ENCODE results near the gene ZNF236.
"Not testable (repeated sequence)": the region's sequence is repeated elsewhere in the genome, so short reads cannot be mapped to it uniquely, and the experiment has no call there.

Gene ZNF236

DNA sequence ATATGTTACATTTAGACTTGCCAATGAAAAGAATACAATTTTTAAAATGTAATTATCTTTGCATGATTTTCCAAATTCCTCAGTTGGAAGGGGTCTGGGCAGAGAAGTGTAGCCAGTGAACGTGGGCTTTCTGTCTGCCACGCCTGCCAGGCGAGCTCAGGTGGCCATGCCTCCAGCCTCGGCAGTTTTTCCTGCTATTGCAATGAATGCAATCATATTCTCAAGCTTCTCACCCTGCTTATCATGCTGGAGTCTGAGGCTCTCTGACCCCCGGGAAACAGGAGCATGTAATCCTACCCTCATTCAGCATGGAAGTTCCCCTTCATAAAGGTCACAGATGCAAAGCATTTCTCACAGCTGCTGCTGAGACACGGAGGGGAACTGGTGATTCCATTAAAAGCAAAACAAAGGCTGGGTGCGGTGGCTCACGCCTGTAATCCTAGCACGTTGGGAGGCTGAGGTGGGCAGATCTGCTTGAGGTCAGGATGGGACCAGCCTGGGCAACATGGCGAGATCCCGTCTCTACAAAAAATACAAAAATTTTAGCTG, 155.4 kb downstream of the ZNF236 start:
- no peak for DNase-seq

DNA sequence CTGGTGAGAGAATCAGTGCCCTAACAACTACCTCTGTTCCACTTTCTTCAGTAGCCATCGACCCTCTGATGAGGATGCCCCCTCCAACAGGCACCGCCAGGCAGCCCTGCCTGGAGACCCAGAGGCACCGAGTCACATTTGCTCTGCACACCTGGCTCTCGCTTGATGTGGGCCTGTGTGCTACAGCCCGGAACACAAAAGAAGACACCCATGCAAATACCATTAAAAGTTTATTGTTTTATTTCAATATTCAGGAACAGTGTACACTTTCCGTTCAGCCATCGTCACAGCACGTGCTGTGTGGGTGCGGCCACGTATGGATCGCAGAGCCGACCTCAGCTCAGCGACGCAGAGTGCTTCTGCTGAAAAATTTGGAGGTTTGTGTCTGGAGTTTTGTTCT, 156.3 kb downstream of the ZNF236 start:
- DNase-seq: no peak

- no peak for DNase-seq
Observed at GRCh38 chr18:76979111-76979751, 156.9 kb downstream of the ZNF236 start.

DNA sequence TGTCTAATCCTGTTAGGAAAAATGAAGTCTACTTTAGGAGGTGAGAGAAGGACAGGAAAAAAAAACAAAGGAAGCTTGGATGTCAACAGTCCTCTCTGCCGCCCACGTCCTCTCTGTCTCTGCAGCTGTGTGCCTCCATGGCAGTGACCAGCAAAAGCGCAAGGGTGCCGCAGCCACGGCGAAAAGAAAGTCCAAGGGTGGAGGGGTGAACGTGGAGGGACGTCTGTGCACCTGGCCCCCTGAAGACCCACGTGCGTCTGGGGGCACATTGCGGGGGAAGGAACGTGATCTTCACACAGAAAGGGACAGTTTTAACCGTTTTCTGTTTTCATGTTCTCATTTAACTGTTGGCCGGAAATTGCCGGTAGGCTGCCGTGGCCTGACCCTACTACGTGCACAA, 157.5 kb downstream of the ZNF236 start:
- no peak for DNase-seq

DNA sequence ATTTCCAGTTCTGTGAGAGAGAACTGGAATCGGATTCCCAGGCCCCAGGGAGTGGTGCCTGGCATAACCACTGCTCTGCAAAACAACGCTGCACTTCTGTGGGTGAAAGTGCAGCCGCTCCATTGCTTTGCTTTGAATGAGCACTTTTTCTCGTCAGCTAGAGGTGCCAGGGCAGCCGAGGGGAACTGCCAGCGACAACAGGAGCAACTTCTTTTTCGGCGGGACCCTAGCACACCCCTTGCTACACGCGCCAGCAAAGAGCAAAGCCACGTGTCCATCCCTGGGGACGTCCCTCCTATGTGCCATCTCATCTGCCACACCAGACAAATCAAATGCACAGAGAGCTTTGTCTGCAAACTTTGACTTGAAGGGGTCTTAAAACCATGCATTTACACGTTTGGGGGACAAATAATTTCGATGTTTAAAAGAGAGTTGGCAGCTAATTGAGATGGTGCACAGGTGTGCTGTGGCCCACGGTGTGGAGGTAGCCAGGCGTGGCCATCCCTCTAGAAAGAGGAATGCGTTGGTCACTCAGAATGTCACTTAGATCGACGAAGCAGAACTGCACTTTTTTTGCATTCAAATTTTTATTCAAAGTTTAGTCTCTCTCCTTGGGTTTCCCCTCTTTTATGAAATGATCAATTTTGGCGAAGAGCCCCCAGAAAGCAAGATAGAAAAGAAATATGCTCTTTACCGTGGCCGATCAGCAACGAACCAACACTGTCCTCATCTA, 158.5 kb downstream of the ZNF236 start:
- DNase-seq: no peak

DNA sequence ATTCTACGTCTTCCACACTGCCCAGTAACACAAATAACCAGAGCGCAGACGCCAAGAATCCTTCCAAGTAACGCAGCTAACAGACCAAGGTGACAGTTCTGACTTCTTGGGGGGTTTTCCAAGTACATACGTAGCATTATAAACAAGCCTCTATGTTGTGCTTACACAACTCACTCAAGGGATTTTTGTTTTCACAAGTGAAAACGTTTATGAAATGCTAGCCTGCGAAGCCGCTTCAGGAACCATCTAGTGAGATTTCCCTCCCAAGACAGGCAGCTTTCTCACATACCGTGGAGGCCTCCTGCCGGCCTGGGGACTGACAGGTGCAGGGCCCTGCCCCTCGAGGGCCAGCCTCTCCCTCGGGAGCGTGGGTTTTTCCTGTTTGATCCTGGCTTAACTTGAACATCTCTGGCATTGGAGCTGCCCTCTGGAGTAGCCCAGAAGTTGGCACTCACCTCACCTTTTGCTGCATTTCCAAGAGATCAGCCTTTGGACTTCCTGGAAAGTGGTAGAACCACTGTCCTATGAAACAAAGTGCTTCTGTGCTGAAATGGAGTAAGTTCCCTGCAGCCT, 159.1 kb downstream of the ZNF236 start:
- DNase-seq: no peak

DNA sequence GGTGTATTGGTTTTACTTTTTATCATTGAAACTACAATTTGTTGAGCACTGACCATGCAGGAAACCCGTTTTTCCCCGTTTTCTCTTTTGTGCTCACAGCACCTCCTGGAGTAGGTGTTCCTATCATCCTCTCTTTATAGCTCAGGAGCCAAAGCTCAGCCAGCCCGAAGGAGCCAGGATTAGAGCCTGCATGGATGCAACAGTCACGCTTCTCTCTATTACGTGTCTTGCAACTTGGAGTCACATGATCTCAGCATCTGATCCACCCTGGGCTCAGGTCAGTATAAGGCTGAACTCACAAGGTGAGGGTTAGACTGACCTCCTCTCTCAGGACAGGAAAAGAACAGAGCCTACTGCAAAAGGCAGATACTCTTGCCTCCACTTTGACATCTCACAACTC, 159.7 kb downstream of the ZNF236 start:
- no peak for DNase-seq

GRCh38 chr18:76982841-76983583, 160.7 kb downstream of the ZNF236 start:
- no peak for DNase-seq

GRCh38 chr18:76983613-76984051, 161.3 kb downstream of the ZNF236 start:
- no peak for DNase-seq

GRCh38 chr18:76984193-76985155, 162.1 kb downstream of the ZNF236 start:
- no peak for DNase-seq

- DNase-seq: no peak
Observed at GRCh38 chr18:76985156-76985950, 163.0 kb downstream of the ZNF236 start.

DNA sequence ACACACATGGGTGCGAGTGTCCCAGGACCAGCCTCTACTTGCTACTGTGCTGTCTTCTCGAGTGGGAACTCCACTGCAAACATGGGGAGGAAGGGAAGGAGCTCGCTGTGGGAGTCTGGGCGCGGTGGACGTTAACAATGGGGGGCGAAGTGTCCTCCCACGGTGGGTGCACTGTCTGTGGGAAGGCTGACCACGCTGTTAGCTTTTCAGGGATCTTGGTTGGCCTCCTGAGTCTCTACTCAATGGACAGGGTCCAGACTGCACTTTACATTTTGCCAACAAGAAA, 163.5 kb downstream of the ZNF236 start:
- no peak for DNase-seq

DNA sequence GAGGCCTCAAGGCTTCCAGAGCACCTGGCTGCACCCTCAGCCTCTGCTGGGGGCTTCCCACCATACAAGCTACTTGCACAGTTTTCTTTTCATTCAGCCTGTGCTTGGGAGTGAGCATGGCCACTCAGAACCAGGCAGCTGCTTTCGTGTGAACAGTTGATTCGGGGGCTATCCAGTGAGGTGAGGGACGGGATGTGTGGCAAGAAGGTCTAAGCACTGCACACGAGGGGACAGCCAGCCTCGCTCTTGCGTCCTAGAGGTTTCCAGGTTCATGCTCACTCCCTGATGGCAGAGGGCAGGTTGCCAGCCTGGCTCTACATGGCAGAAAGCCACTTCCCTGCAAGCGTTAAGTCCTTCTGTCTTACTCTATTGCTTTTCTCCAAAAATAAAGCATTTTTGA, 164.0 kb downstream of the ZNF236 start:
- no peak for DNase-seq

GRCh38 chr18:76988031-76988826, 165.9 kb downstream of the ZNF236 start:
- DNase-seq: no peak

- no peak for DNase-seq
Observed at GRCh38 chr18:76988827-76989646, 166.7 kb downstream of the ZNF236 start.

GRCh38 chr18:76989647-76990190, 167.4 kb downstream of the ZNF236 start:
- no peak for DNase-seq

GRCh38 chr18:76990343-76991020, 168.1 kb downstream of the ZNF236 start:
- DNase-seq: not testable (repeated sequence)

DNA sequence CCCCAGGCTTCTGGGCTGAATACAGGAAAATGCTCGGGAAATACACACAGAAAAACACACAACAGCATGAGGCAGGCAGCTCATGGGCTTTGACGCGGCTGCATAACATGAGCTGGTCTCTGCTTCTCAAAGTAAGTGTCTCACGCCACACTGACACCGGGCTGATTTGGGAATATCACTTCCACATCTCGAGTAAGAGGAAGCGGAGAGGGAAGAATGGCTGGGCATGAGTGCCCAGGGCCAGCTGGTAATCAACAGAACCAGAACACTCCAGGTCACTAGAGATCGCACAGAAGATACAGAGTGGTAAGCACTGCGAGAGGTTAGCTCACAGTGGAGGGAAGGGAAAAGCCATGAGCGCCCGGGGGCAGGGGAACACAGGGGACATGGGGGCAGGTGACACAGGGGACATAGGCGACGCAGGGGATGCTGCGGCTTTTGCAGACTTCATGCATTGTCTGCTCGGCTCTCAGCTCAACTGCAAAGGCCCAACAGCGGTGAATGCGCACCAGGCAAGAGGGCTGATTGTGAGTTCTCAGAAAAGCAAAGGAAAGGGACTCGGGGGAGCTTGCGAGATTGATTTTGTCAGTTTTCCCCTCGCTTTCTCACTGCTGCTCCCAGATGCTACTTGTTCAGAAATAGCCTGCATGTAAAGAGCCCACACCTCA, 168.8 kb downstream of the ZNF236 start:
- no peak for DNase-seq
